GM06990 (cell line): ENCODE measurements around the gene PPP2R1A.

ENCODE experiments used
- DNase-seq: peaks from one replicate; pipeline ENCODE4 v3.0.0-alpha.2; 2011; ENCODE audit not compliant: insufficient read length; ENCODE audit errors: extremely low read depth
- H3K27me3 ChIP-seq: replicated peaks from 2 replicates; pipeline ENCODE4 v1.6.0; 2011; ENCODE audit warnings: low read length; ENCODE audit not compliant: control insufficient read depth, insufficient read depth
- H3K36me3 ChIP-seq: 2 replicates; pipeline ENCODE4 v1.5.1; 2011; ENCODE audit warnings: low read length; ENCODE audit not compliant: control insufficient read depth, insufficient read depth
- H3K4me3 ChIP-seq: replicated peaks from 2 replicates; pipeline ENCODE4 v1.5.1; 2011; ENCODE audit warnings: low read depth, mild to moderate bottlenecking, control low read depth, low read length
- TF ChIP-seq, protein P1 (sequence below): IDR thresholded peaks from 2 replicates; pipeline ENCODE4 v1.5.1; 2011; ENCODE audit warnings: low read length, control low read depth, mild to moderate bottlenecking, inconsistent platforms; ENCODE audit not compliant: insufficient read depth, poor library complexity, severe bottlenecking

The PPP2R1A gene

DNA sequence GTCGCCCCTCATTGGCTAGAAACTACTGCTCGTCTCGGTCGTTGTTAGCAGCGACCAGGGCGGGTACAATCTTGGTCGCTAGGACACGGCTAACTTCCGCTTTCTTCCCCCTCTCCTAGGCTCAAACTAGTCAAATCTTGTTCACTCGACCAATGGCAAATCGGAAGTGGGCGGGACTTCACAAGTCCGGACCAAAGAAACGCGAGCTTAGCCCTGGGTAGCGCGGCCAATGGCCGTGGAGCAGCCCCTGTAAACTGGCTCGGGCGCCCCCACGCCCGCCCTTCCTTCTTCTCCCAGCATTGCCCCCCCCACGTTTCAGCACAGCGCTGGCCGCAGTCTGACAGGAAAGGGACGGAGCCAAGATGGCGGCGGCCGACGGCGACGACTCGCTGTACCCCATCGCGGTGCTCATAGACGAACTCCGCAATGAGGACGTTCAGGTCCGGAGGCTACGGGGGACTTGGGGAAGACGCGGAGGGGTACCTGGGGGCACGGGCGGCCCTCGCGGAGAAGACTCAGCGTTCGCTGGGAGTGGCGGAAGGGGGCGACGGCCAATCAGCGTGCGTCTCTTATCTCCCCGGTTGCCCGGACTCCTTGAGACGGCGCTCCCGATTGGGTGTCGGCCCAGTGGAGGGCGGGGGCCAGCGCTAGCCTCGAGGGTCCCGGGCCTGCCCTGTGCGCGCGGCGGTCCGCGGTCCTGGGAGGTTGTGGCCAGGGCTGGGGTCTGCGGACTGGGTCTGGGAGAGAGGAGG lies at the start of gene PPP2R1A:
TSS of gene PPP2R1A (plus strand) at position 318 of the 752 bp plus-strand sequence. CDS start at position 363, 45 bp downstream.
- Histone ChIP-seq H3K4me3 (peak within 1 kb of the TSS; percentile 92), H3K36me3 (peaks cover 3% of the 10 kb centered on the region), H3K27me3 (no peaks in the 10 kb centered on the region)
- TF ChIP-seq, protein P1, sequence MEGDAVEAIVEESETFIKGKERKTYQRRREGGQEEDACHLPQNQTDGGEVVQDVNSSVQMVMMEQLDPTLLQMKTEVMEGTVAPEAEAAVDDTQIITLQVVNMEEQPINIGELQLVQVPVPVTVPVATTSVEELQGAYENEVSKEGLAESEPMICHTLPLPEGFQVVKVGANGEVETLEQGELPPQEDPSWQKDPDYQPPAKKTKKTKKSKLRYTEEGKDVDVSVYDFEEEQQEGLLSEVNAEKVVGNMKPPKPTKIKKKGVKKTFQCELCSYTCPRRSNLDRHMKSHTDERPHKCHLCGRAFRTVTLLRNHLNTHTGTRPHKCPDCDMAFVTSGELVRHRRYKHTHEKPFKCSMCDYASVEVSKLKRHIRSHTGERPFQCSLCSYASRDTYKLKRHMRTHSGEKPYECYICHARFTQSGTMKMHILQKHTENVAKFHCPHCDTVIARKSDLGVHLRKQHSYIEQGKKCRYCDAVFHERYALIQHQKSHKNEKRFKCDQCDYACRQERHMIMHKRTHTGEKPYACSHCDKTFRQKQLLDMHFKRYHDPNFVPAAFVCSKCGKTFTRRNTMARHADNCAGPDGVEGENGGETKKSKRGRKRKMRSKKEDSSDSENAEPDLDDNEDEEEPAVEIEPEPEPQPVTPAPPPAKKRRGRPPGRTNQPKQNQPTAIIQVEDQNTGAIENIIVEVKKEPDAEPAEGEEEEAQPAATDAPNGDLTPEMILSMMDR = no peak
- DNase-seq = peak; percentile 98

DNA sequence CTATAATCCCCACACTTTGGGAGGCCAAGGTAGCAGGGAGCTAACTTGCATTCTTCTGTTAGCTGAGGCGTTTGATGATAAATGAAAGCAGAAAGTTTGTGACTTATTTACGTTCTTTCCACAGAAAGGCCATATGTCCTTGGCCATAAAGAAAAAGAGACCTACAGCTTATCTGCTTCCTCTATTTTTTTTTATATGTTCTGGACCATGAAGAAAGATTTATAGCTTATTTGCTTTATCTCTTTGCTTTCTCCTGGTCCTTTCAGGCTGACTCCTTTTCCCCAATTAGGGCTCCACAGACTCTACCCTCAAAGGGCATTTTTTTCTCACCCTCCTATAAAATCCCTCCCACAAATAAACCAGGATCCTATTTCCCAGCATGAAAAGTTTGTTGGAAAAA lies 48.6 kb upstream of the PPP2R1A start:
- H3K36me3 ChIP-seq = no peaks in the 10 kb centered on the region
- H3K27me3 ChIP-seq = no peaks in the 10 kb centered on the region
- DNase-seq = no peak
- TF ChIP-seq, protein P1 = no peak
- no peak overlapping the region for H3K4me3 ChIP-seq

DNA sequence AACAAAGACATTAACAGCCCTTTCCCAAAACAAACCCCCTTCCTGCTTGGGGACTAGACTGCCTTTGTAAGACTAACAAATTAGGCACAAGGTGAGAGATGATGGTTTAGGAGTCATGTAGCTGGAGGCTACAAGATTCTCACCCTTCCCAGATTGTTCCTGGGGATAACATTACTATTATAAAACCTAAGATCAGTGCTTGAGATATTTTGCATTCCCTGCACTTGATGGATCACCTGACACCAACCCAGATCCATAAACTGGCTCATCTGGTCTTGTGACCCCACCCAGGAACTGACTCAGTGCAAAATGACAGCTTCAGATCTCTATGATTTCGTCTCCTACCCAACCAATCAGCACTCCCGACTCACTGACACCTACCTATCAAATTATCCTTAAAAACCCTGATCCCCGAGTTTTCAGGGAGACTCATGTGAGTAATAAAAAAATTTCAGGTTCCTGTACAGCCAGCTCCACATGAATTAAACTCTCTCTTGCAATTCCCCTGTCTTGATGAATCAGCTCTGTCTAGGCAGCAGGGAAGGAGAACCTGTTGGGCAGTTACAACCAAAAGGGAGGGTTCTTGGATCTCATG lies 47.8 kb upstream of the PPP2R1A start:
- no peak for DNase-seq
- H3K36me3 ChIP-seq = no peaks in the 10 kb centered on the region
- no peaks in the 10 kb centered on the region for H3K27me3 ChIP-seq
- no peak overlapping the region for H3K4me3 ChIP-seq
- TF ChIP-seq, protein P1 = no peak

DNA sequence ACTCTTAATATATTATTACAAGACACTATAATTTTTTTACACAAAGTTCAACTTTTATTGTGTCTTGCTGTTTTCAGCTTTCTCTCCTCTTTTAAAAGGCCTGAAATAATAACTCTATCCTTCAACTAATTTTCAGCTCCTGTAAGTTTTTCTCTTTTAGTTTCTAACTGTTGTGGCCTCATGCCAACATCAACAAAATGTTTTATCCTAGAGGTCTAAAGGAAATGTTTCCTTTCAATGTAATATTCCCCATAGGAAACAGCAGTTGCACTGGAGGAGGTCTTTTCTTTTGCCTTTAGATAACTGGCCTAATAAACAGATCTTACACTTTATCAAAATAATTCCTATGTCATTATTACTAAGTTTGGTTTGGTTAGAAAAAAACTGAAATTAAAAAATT lies 41.6 kb upstream of the PPP2R1A start:
- H3K36me3 ChIP-seq = no peaks in the 10 kb centered on the region
- no peaks in the 10 kb centered on the region for H3K27me3 ChIP-seq
- H3K4me3 ChIP-seq = no peak overlapping the region
- TF ChIP-seq, protein P1 = no peak
- no peak for DNase-seq

DNA sequence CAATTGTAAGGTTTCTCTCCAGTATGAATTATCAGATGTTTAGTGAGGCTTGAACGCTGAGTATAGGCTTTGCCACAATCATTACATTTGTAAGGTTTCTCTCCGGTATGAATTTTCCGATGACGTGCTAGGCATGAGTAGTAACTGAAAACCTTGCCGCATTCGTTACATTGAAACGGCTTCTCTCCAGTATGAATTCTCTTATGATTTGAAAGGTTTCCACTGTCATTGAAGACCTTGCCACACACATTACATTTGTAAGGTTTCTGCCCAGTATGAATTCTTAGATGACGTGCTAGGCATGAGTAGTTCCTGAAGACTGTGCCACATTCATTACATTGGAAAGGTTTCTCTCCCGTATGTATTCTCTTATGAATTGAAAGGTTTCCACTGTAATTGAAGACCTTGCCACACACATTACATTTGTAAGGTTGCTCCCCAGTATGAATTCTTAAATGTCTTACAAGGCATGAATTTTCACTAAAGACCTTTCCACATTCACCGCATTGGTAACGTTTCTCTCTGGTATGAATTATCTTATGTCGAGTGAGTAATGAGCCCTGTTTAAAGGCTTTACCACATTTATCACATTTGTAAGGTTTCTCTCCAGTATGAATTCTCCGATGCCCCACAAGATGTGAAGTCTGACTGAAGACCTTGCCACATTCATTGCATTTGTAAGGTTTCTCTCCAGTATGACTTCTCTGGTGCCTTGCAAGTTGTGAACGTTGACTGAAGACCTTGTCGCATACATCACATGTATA lies 34.1 kb upstream of the PPP2R1A start:
- no peaks in the 10 kb centered on the region for H3K27me3 ChIP-seq
- no peak overlapping the region for H3K4me3 ChIP-seq
- no peak for DNase-seq
- TF ChIP-seq, protein P1 = no peak
- H3K36me3 ChIP-seq = no peaks in the 10 kb centered on the region; the same call in 1 of the 2 replicates
